HG03280 (cell line): ENCODE results near the gene SLC27A2.
"Not testable (repeated sequence)": the region's sequence is repeated elsewhere in the genome, so short reads cannot be mapped to it uniquely, and the experiment has no call there.

Experiments used
- ATAC-seq: cut with Tn5 transposase; IDR thresholded peaks from one replicate; pipeline ENCODE4 v1.9.1; 2021; ENCODE audit warnings: mild to moderate bottlenecking, moderate library complexity; ENCODE audit not compliant: unreplicated experiment

Gene SLC27A2

DNA sequence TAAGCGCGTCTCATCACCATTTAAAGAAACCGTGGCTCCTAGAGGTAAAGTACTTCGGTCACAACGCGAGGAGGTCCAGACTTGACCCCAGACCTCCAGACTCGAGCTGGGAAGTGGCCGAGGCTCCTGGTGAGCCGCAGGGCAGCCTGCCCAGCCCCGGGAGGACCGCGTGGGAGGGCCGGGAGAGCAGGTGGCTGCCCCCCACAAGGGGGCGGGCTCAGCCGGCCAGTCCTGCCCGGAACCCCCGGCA is at the start of gene SLC27A2:
Gene SLC27A2 (plus strand): TSS at position 228 of the 250 bp plus-strand sequence. CDS start 232 bp downstream, outside the sequence.
- ATAC-seq = no peak

DNA sequence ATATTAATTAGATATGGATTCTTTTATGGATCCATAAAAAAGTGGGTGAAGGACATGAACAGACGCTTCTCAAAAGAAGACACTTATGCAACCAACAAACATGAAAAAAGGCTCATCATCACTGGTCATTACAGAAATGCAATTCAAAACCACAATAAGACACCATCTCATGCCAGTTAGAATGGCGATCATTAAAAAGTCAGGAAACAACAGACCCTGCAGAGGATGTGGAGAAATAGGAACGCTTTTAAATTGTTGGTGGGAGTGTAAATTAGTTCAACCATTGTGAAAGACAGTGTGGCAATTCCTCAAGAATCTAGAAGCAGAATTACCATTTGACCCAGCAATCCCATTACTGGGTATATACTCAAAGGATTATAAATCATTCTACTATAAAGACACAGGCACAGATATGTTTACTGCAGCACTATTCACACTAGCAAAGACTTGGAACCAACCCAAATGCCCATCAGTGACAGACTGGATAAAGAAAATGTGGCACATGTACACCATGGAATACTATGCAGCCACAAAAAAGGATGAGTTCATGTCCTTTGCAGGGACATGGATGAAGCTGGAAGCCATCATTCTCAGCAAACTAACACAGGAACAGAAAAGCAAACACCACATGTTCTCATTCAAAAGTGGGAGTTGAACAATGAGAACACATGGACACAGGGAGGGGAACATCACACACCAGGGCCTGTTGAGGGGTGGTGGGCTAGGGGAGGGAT is 49.6 kb upstream of the SLC27A2 start:
- not testable (repeated sequence) for ATAC-seq

DNA sequence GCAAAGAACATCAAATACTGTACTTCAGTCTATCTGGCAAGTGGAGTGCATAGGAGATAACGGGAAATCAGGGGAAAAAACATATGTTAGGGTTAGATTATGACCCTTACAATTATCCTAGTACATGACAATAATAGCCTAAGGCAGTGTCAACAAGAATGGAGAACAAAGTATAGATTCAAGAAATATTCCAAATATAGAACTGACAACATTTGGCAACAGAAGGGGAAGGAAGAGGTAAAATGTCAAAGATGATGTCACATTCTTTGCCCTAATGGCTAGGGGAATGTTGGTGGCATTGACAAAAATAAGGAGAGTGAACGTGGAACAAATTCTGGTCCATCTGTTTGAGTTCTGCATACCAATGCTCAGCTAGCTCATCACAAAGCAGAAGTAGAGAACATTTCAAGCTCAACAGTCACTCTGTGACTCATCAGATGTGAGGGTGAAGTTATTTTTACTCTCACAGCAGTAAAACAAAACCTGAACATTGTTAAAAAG is 47.4 kb upstream of the SLC27A2 start:
- ATAC-seq = no peak

DNA sequence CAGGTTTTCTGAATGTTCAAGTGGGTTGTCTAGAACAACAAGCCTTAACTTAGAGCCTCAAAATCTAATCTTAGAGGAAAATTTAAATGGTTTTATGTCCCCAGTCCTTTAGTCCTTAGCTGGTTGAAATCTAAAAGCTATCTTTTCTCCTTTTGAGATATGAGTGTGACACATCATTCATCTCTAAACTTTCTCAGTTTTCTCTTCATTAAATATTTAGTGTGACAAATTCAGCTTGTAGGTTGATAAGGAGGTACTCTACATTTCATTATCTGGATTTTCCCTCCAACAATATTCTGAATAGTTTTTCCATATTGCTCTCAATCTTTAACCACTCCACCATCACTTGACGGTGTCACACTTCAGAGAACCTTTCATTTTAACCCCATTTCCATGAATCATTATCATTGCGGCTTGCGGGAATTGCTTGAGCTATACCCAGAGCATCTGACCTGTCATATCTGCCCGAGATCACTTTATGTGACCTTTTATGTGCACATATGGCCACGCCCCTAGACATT is 46.9 kb upstream of the SLC27A2 start:
- no peak for ATAC-seq

DNA sequence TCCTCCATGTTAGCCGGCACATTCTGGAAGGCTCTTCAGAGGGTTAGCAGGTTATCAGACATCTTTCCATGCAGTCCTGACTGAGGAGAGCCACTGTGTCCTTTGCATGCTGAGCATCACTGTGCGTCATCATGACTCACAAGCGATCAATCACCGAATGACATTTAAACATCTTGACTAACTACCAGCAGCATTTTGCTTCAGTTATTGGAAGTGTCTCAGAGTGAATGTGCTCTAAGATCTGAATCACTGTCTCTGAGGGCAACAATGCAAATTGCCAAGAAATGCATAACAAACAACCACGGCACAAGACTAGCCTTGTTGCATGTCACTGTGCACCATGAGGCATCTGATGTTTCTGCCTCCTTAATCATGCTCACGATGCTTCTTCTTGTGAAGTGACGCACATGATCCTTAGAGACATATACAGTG is 44.6 kb upstream of the SLC27A2 start:
- no peak for ATAC-seq

DNA sequence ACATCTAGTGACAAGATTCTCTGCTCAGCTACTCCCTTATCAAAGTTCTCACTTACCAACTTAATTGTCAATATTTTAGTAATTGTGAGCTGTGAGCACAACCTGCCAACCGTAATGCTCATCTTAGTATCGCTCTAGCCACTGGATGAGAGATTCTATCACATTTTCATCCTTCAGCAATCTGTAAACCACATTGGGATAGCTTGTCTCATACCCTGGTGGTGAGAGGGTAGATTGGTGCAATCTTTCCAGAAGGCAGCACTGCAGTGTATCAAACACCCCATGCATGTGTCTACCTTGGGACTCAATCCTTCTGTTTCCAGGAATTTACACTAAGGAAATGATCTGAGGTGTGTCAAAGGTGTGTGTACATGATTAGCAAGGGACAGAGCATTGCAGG is 44.1 kb upstream of the SLC27A2 start:
- no peak for ATAC-seq

DNA sequence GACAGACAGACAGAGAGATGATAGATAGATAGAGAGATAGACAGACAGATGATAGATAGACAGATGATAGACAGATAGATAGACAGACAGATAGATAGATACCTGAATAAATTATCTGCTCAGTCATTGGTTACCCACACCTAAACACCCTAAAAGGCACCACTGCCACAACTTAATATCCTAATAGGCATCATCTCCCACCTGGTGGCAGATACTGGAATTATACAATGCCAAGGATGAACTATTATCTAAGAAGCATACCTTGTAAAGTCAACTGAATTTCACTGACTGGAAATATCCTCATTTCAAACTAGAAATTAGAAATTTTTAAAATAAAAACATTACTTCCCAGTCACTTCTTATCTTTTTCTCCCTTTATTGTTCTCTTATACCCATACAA is 43.6 kb upstream of the SLC27A2 start:
- ATAC-seq = no peak

DNA sequence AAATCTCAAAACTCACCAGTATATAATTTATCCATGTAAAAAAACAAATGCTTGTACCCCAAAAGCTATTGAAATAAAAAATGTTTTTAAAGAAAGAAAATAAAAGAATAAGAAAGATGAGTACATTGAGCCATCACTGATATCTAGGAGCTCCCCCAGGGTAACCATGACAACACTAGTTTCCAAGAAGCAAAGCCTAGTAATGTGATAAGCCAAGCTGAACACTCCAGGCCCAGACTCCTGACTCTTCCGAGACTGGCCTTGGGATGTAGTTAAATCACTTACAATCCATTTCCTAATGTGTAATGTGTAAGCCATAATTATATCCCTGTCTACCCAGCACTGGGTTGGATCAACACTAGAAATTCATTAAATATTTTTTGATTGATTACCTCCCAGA is 41.9 kb upstream of the SLC27A2 start:
- no peak for ATAC-seq

DNA sequence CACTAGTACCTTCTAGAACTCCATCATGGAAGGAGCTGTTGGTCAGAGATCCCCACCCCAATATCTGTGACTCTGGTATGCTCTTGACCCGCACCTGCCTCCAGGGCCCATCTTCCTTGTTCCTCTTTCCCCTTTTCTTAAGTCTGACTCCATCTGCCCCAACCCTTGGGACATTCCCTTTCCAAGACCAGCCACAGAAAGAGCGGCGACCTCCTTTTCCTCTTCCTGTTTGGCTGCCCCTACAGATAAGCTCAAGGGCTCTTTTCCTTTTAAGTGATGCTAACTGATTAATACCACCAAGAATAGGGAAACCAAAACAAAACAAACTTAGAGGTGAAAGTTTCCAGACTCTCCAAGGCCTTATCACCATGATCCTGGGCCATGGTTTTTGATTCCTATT is 41.0 kb upstream of the SLC27A2 start:
- ATAC-seq = no peak

DNA sequence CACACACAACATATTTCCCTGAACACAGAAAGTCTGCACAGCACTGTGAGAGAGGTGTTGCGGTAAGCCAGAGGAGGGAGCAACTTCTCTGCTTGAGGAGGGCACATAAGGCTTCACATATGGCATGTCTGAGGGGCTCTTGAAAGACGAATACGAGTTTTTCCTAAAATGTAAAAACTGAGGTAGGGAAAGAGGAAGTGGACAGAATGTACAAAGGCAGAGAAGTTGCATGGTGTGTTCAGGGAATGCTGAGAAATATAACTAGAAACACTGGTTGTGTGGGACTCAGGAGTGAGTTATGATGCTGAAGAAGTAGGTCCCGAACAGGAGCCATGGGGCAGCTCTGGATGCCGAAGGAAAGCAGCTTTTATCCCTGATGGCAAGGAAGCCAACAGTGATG is 40.1 kb upstream of the SLC27A2 start:
- no peak for ATAC-seq

DNA sequence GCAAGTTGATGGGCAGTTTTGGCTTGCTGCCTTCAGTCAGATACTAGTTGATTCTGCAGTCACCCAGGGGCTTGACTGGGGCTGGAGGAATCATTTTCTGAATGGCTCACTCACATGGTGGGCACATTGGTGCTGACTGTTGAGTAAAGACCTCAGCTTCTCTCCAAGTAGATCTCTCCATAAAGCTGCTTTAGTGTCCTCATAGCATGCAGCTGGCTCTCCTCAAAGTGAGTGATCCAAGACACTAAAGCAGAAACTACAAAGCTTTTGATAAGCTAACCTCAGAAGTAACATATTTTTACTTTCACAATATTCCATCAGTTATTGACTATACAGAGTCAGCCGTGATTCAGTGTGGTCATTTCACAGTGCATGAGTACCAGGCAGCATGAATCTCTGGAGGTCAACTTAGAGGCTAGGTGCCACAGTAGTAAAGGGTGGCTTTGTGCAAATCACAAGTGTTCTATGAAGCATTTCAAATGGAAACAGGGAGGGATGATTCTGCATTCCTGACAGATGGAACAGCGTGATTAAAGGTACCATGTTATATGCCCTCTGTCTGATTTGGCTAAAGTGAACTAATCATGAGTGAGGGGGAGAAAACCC is 38.6 kb upstream of the SLC27A2 start:
- no peak for ATAC-seq

DNA sequence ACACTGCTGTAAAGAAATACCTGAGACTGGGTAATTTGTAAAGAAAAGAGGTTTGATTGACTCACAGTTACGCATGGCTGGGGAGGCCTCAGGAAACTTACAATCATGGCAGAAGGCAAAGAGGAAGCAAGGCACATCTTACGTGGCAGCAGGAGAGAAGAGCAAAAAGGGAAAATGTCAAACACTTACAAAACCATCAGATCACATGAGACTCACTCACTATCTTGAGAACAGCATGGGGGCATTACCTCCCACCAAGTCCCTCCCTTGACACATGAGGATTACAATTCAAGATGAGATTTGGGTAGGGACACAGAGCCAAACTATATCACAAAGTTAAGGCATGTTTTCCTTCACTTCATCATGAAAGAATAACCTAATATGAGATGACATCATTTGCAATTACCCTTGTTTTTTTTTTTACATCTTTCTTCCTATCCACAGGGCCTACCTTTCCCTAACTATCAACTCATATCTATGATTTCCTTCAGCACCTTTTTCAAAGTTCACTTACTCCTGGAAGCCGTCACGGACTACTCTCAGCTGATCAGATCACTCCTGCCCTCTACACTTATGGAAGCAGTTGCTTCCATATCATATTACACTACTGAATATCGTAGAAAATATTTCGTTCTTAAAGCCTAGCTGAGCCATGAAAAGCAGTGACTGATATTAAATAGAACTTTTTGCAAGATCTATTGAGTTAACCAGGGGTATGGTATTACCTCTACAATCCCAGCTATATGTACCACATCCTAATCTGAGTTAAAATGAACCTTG is 37.5 kb upstream of the SLC27A2 start:
- no peak for ATAC-seq

DNA sequence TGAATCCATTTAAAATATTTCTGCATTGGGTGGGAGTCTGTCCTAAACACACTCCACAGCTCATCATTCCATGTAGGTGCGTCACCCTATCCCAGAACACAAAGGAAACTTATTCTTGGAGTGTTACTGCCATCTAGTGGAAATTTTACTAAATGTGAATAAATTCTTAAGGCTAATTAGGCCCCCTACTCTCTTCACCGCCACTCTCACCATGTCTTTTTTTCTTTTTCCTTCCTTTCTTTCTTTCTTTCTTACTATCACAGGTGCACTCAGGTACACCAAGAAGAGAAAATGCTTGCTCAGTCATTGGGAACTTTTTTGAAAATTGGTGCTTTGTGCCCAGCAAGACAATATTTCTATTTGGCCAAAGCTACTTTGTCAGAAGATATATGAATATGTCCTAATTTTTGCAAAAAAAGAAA is 36.5 kb upstream of the SLC27A2 start:
- ATAC-seq = no peak

DNA sequence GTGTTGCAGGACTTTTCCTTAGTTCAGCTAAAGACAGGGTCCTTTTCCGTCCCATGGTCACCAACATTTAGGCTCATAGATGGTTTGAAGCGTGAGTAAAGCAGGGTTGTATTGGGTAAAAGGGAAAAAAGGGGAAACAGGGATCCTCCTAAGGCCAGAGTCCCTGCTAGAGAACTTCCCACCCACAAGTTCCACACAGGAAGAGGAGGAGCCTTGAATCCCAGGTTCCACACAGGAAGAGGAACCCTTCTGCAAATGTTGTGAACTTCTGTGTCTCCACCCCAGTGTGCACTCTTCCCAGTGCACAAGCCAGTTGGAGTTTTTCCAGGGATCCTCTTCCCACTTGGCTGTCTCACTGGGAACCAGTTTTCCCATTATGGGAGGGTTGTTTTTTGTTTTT is 35.4 kb upstream of the SLC27A2 start:
- no peak for ATAC-seq

DNA sequence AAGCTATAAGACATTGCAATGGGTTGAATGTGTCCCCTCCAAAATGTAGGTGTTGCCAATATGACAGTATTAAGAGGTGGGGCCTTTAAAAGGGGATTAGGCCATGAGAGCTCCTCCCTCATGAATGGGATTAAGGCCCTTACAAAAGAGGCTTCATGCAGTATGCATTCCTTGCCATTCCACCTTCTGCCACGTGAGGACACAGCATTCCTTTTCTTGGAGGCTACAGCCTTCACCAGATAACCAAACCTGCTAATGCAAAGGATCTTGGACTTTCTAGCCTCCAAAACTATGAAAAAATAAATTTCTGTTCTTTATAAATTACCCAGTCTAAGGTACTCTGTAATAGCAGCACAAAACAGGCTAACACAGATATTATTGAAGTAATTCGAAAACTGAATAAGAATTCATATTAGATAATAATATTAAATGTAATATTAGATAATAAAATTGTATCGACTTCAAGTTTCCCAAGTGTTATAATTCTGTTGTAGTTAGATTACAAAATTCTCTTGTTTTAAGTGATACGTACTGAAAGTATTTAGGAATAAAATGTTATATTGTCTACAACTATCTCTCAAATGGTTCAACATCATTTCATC is 33.5 kb upstream of the SLC27A2 start:
- no peak for ATAC-seq

DNA sequence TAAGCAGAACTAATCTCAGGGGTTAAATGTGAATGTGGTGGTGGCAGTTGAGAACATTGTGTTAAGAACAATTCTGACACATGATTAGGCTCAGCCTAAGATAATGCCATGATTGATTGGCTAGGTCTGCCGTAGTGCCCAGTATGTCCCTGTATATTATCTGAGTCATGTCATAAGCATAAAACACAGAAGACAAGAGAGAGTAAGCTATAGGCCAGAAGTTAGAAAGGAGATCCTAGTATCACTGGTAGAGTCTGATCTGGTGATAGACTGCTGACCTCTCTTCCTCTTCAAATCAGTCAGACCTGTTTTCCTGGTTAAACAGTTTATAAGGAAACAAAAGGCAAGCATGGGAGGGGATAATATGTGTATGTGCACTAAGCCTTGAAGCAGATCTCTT is 32.9 kb upstream of the SLC27A2 start:
- ATAC-seq = no peak

DNA sequence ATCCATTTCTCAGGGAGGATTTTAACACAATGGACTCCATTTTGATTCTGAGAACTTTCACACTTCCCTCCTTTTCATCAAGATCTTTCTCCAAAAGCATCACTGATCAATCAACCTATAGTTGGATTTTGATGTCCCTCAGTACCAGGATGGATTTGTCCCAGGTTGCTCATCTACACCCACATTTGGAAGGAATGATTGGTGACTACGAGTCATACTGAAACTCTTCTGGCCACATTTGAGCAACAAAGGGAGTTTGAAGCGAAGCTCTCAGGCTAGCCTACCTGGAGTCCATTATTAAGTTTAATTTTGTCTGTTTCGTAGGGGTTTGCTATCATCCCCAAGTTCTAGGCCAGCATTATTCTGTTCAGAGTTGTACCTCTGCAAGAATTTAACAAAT is 31.6 kb upstream of the SLC27A2 start:
- no peak for ATAC-seq

DNA sequence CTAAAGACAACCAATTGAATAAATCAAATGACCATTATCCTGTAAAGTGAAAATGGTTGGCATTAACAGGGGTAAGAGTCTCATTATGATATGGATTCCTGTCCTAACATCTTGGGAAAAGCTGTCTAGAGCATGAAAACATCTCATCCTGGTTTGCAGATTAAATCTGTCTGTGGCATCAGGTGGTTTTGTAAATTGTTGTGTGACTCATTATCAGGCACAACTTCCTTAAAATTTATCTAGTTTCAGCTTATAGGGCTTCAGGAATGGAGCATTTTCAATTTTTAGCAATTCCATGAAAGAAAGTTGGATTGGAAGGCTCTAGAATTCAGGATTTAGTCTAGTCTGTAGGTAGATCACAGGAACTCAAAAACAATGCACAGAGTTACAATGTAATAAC is 31.1 kb upstream of the SLC27A2 start:
- ATAC-seq = no peak

DNA sequence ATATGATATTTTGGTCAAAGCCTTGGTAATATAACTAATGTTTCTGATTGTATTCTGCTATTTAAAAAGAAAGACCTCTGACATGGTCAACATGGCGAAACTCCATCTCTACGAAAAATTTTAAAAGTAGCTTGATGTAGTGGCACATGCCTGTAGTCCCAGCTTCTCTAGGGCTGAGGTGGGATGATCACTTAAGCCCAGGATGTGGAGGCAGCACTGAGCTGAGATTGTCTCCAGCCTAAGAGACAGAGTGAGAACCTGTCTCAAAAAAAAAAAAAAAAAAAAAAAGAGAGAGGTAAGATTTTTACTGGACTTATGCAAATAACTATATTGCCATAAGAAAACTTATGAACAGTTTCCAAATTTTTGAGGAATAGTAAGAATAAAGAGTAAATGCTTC is 30.5 kb upstream of the SLC27A2 start:
- ATAC-seq = no peak

DNA sequence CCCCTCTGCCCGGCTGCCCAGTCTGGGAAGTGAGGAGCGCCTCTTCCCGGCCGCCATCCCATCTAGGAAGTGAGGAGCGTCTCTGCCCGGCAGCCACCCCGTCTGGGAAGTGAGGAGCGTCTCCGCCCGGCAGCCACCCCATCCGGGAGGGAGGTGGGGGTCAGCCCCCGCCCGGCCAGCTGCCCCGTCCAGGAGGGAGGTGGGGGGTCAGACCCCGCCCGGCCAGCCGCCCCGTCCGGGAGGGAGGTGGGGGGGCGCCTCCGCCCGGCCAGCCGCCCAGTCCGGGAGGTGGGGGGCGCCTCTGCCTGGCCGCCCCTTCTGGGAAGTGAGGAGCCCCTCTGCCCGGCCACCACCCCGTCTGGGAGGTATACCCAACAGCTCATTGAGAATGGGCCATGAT is 23.8 kb upstream of the SLC27A2 start:
- ATAC-seq = not testable (repeated sequence)

DNA sequence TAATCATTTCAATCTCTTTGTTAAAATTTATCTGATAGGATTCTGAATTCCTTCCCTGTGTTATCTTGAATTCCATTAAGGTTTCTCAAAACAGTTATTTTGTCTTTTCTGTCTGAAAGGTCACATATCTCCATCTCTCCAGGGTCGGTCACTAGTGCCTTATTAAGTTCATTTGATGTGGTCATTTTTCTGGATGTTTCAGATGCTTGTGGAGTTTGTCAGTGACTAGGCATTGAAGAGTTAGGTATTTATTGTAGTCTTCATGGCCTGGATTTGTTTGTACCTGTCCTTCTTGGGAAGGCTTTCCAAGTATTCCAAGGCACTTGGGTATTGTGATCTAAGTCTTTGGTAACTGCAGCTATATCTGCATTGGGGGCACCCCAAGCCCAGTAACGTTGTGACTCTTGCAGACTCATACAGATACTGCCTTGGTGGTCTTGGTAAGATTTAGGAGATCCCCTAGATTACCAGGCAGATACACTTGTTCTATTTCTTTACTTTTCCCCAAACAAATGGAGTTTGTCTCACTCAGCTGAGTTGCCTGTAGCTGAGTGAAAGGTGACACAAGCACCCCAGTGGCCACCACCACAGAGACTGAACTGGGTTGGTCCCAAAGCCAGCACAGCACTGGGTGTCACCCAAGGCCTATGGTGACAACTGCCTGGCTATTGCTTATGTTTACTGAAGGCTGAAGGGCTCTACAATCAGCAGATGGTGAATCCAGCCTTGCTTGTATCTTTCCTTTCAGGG is 18.9 kb upstream of the SLC27A2 start:
- no peak for ATAC-seq
